GM18499 (cell line): ENCODE results near the gene FAM120A.
A peak's percentile ranks its signal among the peaks of the same experiment; 100 is the strongest.

Experiments used
- ATAC-seq: cut with Tn5 transposase; IDR thresholded peaks from one replicate; pipeline ENCODE4 v1.9.1; 2021; ENCODE audit warnings: moderate number of reproducible peaks; ENCODE audit not compliant: insufficient read depth, unreplicated experiment

Gene FAM120A

DNA sequence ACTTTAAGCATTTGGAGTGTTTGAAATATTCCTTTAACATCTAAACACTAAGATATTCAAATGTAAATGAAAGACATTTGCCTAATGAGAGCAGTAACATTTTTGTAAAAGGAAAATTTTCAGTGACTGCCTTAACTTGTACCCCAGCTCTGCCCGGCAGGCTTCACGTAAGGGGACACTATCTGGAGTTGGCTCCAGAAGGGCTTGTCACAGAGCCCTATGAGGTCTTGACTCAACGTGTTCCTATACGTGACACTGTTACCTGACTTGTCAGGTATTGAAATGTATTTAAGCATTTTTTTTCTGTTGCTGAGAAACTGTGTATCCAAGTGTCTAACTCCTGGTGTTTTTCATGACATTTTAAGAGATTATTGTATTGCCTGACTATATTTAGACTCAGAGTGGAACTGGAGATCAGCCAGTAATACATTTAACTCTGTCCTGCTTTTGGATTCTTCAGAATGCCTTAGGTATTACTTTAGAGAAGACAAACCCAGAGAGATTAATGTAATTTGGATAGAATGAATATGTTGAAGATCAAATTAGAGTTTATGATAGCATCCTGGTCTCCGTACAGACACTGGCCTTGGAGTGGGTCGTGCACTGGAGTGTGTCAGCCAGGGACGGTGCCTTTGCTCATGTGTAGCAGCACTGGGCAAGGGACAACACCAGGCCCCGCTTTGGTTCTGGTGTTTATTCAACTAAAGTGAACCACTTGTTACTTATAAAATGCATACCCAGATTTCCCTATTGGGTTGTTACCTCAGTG, 90.3 kb downstream of the FAM120A start:
- no peak for ATAC-seq

- ATAC-seq = no peak
These were observed 91.6 kb downstream of the FAM120A start for GRCh38 chr9:93543117-93543516.

GRCh38 chr9:93546356-93546755, 94.9 kb downstream of the FAM120A start:
- no peak for ATAC-seq

DNA sequence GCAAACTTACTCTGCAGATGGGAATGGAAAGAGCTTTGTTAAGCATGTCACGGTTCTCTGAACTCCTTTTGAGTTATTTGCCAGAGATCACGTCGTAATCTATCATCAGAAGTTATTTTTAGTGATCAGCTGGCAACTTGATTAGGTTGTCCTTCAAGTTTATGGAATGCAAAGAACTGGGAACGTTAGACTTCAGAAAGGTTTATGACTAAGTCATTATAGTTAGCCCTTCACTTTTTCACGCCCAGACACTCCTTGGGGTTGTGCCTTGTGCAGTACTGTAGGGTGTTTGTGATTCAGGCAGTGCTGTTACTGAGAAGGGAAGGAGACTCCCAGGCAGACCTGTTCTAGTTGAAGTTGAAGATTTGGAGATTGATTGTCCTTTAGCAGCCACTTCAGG, 98.1 kb downstream of the FAM120A start:
- ATAC-seq = no peak

GRCh38 chr9:93552923-93553322, 101.4 kb downstream of the FAM120A start:
- no peak for ATAC-seq

GRCh38 chr9:93555370-93555769, 103.9 kb downstream of the FAM120A start:
- no peak for ATAC-seq

DNA sequence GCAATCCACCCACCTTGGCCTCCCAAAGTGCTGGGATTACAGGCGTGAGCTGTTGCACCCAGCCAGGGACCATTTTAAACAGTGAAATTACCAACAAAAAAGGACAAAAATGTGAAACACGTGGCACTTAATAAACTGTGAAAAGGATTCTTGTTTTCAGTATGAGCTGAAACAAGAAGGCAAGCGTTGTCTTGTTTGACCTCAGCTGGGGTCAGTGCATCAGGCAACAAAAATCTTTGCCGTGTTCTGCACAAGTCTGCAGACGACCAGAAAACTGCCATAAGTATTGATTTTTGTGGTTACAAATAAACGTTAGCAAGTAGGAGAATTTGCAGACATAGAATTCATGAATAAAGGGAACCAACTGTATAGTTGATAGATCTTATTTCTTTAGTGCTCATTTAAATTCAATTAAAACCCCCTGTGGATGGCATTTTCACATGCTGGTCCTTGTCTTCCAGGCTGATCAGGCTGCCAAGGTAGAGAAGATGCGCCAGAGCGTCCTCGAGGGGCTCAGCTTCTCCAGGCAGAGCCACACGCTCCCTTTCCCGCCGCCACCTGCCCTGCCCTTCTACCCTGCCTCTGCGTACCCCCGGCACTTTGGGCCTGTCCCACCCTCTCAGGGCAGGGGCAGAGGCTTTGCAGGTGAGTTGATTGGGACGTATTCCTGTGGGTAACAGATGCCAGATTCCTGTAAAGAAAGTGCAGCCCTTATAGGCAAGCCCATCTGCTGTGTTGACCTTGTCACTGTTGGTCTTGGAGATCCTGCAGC, 106.1 kb downstream of the FAM120A start:
- no peak for ATAC-seq

DNA sequence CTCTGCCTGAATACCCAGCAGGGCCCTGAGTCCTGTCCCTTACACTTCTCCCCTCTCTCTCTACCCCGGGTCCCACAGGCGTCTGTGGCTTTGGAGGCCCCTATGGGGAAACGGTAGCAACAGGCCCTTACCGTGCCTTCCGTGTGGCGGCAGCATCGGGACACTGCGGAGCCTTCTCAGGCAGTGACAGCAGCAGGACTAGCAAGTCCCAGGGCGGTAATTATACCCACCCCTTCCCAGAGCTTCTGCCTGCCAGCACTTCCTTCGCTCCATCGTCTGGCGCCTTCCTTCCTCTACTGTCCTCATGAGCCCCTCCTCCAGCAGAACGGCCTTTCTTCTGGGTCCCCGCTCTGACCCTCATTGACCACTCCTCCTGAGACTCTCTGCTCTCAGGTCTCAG, 107.0 kb downstream of the FAM120A start:
- ATAC-seq = no peak

- ATAC-seq = no peak
These were observed 109.5 kb downstream of the FAM120A start for GRCh38 chr9:93560991-93561390.

DNA sequence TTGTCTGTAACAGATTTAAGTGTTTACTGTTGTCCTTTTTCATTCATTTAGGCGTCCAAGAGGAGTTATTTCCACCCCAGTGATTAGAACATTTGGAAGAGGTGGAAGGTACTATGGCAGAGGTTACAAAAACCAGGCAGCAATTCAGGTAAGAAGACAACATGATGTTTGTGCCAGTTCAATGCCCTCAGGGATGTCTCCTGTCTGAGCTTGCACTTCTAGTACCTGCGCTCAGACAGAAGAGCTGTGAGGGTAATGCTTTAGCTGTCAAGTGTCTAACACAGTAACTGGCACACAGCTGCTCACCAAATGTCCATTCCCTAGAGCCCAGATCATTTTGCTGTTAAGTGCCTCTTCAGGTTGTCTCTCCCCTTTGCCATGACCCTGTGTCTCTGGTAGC, 110.7 kb downstream of the FAM120A start:
- ATAC-seq = no peak

- no peak for ATAC-seq
These were observed 113.6 kb downstream of the FAM120A start for GRCh38 chr9:93565089-93565488.

GRCh38 chr9:93566408-93567270, 115.2 kb downstream of the FAM120A start:
- peak; percentile 69 for ATAC-seq

DNA sequence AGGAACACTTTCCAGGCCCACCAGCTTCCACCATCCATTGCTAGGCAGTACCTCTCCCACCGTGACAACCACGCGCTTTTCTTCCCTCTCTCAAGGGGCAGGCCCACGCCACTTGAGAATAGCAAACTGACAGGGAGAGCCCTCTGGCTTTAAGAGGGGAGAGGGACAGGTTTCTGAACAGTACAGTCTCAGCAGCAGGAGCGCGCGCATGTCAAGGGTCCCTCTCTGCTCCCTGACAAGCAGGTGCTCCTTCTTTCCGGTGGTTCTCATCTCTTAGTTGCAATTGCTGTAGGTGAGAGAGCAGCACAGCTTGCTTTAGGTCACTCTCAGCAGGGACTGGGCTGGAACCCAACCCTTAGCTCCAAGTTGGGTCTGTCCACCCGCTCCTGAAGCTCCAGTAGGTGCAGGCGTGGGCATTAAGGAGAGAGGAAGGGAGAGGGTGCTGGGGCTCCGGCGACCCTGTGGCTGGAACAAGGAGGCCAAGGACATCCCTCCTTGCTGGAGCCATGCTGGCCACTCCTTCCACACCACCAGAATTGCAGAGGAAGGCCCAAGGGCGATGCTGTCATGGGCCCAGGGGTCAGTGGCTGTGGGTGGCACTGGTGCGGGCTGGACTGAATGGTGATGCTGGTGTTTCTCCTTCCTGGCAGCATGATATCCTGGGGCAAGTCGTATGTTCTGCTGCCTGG, 115.9 kb downstream of the FAM120A start:
- ATAC-seq = no peak

DNA sequence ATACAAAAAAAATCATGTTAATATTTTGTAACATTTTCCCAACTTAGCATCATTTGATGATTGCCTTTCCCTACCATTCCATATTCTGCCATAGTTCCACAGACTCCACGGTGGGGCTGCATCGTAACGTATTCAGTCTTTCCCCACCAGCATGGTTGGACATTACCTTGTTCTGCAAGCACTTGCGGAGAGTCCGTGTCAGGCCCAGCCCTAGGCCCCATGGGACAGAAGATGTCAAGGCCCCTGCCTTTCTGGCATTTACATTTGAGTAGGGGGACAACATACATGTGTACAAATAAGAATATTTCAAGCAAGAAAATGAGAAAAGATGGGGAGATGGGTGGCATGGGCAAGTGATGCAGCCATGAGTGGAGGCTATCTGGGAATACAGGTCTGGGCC, 116.7 kb downstream of the FAM120A start:
- ATAC-seq = no peak

DNA sequence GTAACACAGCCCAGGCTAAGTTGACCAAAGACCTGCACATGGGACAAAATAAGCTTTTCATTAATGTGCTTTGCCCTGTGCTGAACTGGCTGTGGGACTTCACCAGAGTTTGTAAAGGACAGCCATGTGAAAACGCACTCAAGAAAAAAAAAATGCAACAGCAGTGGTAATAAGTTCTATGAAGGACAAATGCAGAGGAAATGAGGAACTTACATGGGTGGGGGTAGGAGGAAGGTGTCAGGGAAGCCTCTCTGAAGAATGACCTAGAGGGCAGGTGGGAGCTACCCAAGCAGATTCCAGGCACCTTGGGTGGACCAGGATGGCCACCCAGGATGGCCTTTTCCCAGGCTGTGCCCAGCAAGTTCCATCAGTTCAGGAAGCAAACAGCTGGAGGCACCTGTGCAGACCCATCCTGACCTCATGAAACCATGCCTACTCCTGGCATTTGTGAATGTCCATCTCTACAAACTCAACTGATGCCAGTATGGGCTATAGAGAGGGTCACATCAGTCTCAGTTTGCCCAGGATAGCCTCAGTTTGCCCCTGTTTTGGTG, 118.2 kb downstream of the FAM120A start:
- no peak for ATAC-seq

GRCh38 chr9:93572221-93572620, 120.7 kb downstream of the FAM120A start:
- no peak for ATAC-seq

DNA sequence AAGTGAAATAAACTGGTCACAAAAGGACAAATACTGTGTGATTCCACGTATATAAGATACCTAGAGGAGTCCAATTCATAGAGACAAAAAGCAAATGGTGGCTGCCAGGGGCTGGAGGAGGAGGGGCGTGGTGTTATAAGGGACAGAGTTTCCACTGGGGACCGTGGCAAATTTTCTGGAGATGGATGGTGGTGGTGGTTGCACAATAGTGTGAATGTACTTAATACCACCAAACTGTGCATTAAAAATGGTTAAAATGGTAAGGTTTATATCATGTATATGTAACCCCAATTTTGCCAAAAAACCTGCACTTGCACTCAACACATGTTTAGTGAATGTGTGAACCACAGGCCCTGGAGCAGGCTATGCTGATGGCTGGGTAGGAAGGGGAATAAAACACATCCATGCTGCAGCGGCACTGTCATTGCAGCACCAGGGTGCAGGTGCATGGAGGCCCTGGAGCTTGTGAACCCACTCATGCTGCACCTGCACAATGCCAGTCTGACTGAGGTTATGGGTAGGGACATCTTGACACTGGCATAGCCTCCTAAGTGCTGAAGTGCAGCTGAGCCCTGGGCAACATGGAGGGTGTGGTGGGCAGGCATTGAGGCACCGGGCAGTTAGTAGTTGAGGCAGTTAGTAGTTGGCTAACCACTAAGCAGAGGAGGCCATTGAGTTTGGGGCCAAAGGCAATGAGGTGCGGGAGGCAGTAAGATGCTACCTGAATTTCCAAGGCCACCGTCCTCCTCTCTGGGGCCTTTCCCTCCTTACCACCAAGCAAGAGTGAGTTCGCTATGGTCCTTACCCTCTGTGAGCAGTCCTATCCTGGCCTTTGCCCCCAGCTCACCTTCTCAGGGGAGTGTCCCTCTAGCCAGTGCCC, 121.4 kb downstream of the FAM120A start:
- no peak for ATAC-seq

DNA sequence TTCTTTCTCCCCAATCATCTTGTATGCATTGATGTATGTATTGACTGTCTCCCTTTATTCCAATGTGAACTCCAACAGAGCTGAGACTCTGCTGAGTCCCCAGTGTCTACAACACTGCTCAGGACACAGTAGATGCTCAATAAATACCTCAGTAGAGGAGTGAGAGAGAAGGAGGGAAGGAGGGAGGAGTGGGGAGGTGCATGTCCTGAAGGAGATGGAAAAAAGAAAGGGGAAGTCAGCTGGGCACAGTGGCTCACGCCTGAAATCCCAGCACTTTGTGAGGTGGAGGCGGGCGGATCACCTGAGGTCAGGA, 122.0 kb downstream of the FAM120A start:
- ATAC-seq = no peak
